ENCODE results near the gene PLXNA4.

GRCh38 chr7:132158166-132158565 is 418.1 kb downstream of the PLXNA4 start:
- TF ChIP-seq CTCF (optimal IDR thresholded peaks at IDR 0.05 in 1 of 3, IDR thresholded peaks at IDR 0.05 in 1 of 3, conservative IDR thresholded peaks at IDR 0.05 in 1 of 3; ENCODE audit: extremely low read depth in 1 of 3, insufficient read depth in 2 of 3, low read length in 3 of 3) (no peak), EZH2 (IDR thresholded peaks at IDR 0.05; ENCODE audit: low read length) (no peak)

All from keratinocyte (primary cell).